ENCODE results near the gene LRFN2. TPM values are rescaled to one million over a fixed set of nuclear protein-coding genes. Genes with fewer than 3 reads are reported as not detected.

LRFN2 gene
- total RNA-seq, 1 donor from 2014 or later, result not detected

GRCh38 chr6:40586369-40587201 lies 579 bp downstream of the LRFN2 start:
- intact Hi-C loops (cut with DNase I), result loop anchor here (10.0 kb wide), 1 partner anchor 238 kb away; no protein-coding TSS in a partner anchor
- peak overlapping the region; percentile 64 to 70 for H3K4me3 ChIP-seq
- peaks cover 5% of the 10 kb centered on the region for H3K27me3 ChIP-seq
- no peak for TF ChIP-seq CTCF (IDR thresholded peaks at IDR 0.05)
- no peaks in the 10 kb centered on the region for H3K36me3 ChIP-seq
- no peaks in the 10 kb centered on the region for H3K4me1 ChIP-seq
- no peaks in the 10 kb centered on the region for H3K9me3 ChIP-seq
- no peak overlapping the region for H3K27ac ChIP-seq
- DNase-seq (ENCODE audit: low spot score in 2 of 2), result no peak

GRCh38 chr6:40585651-40586269 lies 1.4 kb downstream of the LRFN2 start:
- no peak overlapping the region for H3K27ac ChIP-seq
- intact Hi-C loops (cut with DNase I), result loop anchor here (10.0 kb wide), 1 partner anchor 239 kb away; no protein-coding TSS in a partner anchor
- H3K36me3 ChIP-seq, result no peaks in the 10 kb centered on the region
- H3K4me1 ChIP-seq, result no peaks in the 10 kb centered on the region
- no peak for DNase-seq (ENCODE audit: low spot score in 2 of 2)
- no peak overlapping the region for H3K4me3 ChIP-seq
- no peak for TF ChIP-seq CTCF (IDR thresholded peaks at IDR 0.05)
- H3K27me3 ChIP-seq, result peaks cover 5% of the 10 kb centered on the region
- no peaks in the 10 kb centered on the region for H3K9me3 ChIP-seq

- Histone ChIP-seq H3K9me3 (no peaks in the 10 kb centered on the region), H3K27me3 (peaks cover 5% of the 10 kb centered on the region), H3K4me1 (no peaks in the 10 kb centered on the region), H3K4me3 (no peak overlapping the region), H3K36me3 (no peaks in the 10 kb centered on the region), H3K27ac (no peak overlapping the region)
- intact Hi-C loops (cut with DNase I), result loop anchor here (10.0 kb wide), 1 partner anchor 240 kb away; no protein-coding TSS in a partner anchor
- DNase-seq (ENCODE audit: low spot score in 2 of 2), result no peak
- no peak for TF ChIP-seq CTCF (IDR thresholded peaks at IDR 0.05)
These were observed 1.9 kb downstream of the LRFN2 start for GRCh38 chr6:40585223-40585622.

GRCh38 chr6:40584741-40585140 lies 2.4 kb downstream of the LRFN2 start:
- Histone ChIP-seq H3K4me1 (no peaks in the 10 kb centered on the region), H3K27ac (no peak overlapping the region), H3K4me3 (no peak overlapping the region), H3K27me3 (peaks cover 5% of the 10 kb centered on the region), H3K9me3 (no peaks in the 10 kb centered on the region), H3K36me3 (no peaks in the 10 kb centered on the region)
- no peak for DNase-seq (ENCODE audit: low spot score in 2 of 2)
- intact Hi-C loops (cut with DNase I), result loop anchor here (10.0 kb wide), 1 partner anchor 240 kb away; no protein-coding TSS in a partner anchor
- no peak for TF ChIP-seq CTCF (IDR thresholded peaks at IDR 0.05)

- TF ChIP-seq CTCF (IDR thresholded peaks at IDR 0.05), result no peak
- intact Hi-C loops (cut with DNase I), result loop anchor here (10.0 kb wide), 1 partner anchor 241 kb away; no protein-coding TSS in a partner anchor
These were observed 3.5 kb downstream of the LRFN2 start for GRCh38 chr6:40583709-40584108.

More at GRCh38 chr6:40583709-40584108, 3.5 kb downstream of the LRFN2 start:
- DNase-seq (ENCODE audit: low spot score in 2 of 2), result no peak
- Histone ChIP-seq H3K27ac (no peak overlapping the region), H3K9me3 (no peaks in the 10 kb centered on the region), H3K4me1 (no peaks in the 10 kb centered on the region), H3K4me3 (no peak overlapping the region), H3K36me3 (no peaks in the 10 kb centered on the region), H3K27me3 (peaks cover 5% of the 10 kb centered on the region)

All from ascending aorta (tissue), 2 donors.